ENCODE measurements around the gene AKAP8. TPM values are rescaled to one million over a fixed set of nuclear protein-coding genes. Genes with fewer than 3 reads are reported as not detected.
"Not testable (repeated sequence)": the region's sequence is repeated elsewhere in the genome, so short reads cannot be mapped to it uniquely, and the experiment has no call there.

AKAP8 gene
- total and polyA plus RNA-seq, 12 donors: 13.0 to 45.8 (median 29.3) TPM

DNA sequence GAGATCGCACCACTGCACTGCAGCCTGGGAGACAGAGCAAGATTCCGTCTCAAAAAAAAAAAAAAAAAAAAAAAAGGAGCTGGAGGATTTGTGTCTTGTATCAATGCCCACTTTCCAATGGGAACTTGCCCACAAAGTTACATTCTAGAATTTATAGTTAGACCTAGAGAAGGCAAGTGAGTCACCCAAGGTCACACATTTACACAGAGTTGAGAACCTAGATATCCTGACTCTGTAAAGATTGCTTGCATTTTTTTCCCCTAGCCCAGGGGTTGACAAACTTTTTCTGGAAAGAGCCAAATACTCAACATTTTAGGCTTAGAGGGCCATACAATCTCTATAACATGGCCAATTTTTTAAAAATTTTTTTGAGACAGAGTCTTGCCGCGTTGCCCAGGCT, 39.5 kb downstream of the AKAP8 start:
- TF ChIP-seq POLR2A (IDR thresholded peaks at IDR 0.05): no peak
- TF ChIP-seq, protein P1, sequence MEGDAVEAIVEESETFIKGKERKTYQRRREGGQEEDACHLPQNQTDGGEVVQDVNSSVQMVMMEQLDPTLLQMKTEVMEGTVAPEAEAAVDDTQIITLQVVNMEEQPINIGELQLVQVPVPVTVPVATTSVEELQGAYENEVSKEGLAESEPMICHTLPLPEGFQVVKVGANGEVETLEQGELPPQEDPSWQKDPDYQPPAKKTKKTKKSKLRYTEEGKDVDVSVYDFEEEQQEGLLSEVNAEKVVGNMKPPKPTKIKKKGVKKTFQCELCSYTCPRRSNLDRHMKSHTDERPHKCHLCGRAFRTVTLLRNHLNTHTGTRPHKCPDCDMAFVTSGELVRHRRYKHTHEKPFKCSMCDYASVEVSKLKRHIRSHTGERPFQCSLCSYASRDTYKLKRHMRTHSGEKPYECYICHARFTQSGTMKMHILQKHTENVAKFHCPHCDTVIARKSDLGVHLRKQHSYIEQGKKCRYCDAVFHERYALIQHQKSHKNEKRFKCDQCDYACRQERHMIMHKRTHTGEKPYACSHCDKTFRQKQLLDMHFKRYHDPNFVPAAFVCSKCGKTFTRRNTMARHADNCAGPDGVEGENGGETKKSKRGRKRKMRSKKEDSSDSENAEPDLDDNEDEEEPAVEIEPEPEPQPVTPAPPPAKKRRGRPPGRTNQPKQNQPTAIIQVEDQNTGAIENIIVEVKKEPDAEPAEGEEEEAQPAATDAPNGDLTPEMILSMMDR (IDR thresholded peaks at IDR 0.05): no peak
- H3K9me3 ChIP-seq (replicated peaks in 1 of 3): no peaks in the 10 kb centered on the region

DNA sequence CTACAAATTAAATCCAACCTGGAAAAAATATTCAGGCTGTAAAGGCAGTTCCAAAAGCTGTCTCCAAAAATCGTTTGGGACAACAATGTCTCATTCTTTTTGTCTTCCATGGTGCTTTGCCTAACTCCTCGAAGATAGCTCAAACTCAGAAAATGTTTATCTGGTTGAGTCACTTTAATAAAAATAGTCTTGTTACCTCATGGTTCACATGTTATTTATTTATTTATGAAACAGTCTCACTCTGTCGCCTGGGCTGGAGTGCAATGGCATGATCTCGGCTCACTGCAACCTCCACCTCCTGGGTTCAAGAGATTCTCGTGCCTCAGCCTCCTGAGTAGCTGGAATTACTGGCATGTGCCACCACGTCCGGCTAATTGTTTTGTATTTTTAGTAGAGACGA, 42.4 kb downstream of the AKAP8 start:
- Histone ChIP-seq H3K4me3 (no peak overlapping the region), H3K27me3 (no peaks in the 10 kb centered on the region), H3K27ac (peak overlapping the region in 4 of 5 donors; percentile 24 to 63 (median 44)), H3K9me3 (replicated peaks in 1 of 3) (no peaks in the 10 kb centered on the region), H3K4me1 (replicated peaks in 1 of 2) (peaks cover 22% of the 10 kb centered on the region in 2 donors), H3K36me3 (replicated peaks in 1 of 2) (no peaks in the 10 kb centered on the region)
- WGBS, 4 donors: 58 to 67% (median 62%) methylated on average over 8 of the region's 8 CpGs
- TF ChIP-seq, protein P1 (IDR thresholded peaks at IDR 0.05): no peak
- peak in 1 of 2 donors; percentile 32 for TF ChIP-seq POLR2A (IDR thresholded peaks at IDR 0.05)
- intact Hi-C loops (cut with DNase I): no loop called here
- DNase-seq: peak in 1 of 7 donors; percentile 42

More for the DNA sequence above, 39.5 kb downstream of the AKAP8 start:
- intact Hi-C loops (cut with DNase I): no loop called here
- Histone ChIP-seq H3K4me3 (no peak overlapping the region), H3K27ac (peak overlapping the region in 3 of 5 donors; percentile 10 to 70 (median 28)), H3K36me3 (replicated peaks in 1 of 2) (peaks cover 0 to 6% of the 10 kb centered on the region in 2 donors), H3K4me1 (replicated peaks in 1 of 2) (peaks cover 14% of the 10 kb centered on the region in 2 donors), H3K27me3 (no peaks in the 10 kb centered on the region)
- peak in 5 of 7 donors; percentile 31 to 70 (median 51) for DNase-seq
- WGBS, 4 donors: 59 to 71% (median 66%) methylated on average over 4 of the region's 4 CpGs

DNA sequence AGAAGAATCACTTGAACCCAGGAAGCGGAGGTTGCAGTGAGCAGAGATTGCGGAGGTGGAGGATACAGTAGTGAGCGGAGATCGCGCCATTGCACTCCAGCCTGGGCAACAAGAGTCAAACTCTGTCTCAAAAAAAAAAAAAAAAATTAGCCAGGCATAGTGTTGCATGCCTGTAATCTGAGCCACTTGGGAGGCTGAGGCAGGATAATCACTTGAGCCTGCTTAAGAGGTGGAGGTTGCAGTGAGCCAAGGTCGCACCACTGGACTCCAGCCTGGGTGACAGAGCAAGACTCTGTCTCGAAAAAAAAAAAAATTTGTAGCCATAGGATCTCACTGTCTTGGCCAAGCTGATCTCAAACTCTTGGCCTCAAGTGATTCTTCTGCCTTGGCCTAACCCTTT, 43.6 kb downstream of the AKAP8 start:
- peak overlapping the region in 1 of 5 donors; percentile 63 for H3K27ac ChIP-seq
- H3K4me1 ChIP-seq (replicated peaks in 1 of 2): peaks cover 22% of the 10 kb centered on the region in 2 donors
- 59 to 68% (median 66%) methylated on average over 7 of the region's 7 CpGs for WGBS, 4 donors
- H3K9me3 ChIP-seq (replicated peaks in 1 of 3); H3K4me3 ChIP-seq; intact Hi-C loops (cut with DNase I); H3K27me3 ChIP-seq; H3K36me3 ChIP-seq (replicated peaks in 1 of 2): not testable (repeated sequence)
- peak in 6 of 7 donors; percentile 62 to 76 (median 72) for DNase-seq

DNA sequence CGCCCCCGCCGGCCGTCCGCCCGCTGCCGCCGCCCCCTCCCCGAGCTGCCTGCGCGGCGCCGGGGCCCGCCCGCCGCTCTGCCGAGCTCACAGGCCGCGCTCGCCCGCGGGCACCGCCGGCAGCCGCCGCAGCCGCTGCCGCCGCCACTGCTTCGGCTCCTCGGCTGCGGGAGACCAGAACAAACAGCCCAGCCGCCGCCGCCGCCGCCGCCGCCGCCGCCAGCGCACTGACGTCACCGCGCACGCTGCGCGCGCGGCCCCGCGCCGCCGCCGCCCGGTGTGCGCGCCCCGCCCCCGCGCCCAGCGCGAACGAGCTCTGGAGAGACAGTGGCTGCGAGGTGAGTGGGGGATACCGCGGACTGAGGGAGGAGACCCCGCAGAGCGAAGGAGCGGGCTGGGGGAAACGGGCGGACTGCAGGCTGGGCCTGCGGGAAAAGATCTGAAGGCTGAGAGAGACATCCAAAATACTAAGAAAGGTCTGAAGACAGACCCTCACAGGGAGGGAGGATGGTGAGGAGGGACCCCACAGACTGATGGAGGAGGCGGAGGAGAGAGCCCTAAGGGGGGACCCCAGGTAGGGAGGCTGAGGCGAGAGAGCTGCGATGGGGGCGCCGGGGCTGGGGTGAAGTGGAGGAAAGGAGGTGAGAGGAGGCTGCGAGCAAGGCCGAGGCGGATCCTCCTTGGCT, 47.1 kb downstream of the AKAP8 start, which contains the start of gene BRD4:
TSS of gene BRD4 (minus strand) at position 229 of the 686 bp plus-strand sequence. CDS start 59,440 bp downstream, outside the sequence.
- DNase-seq: peak; percentile 59 to 79 (median 69)
- intact Hi-C loops (cut with DNase I): loop anchor here in 1 of 2 donors (5.0 kb wide), 1 partner anchor 70 kb away; no protein-coding TSS in a partner anchor
- peak within 1 kb of the TSS; percentile 82 to 100 (median 93) for H3K27ac ChIP-seq
- WGBS, 4 donors: 0 to 6% (median 4%) methylated on average over 25 to 80 of the region's 81 CpGs
- peak within 1 kb of the TSS; percentile 70 to 99 (median 84) for H3K4me3 ChIP-seq
- TF ChIP-seq, protein P1 (IDR thresholded peaks at IDR 0.05): no peak
- TF ChIP-seq POLR2A (IDR thresholded peaks at IDR 0.05): peak; percentile 47 to 68
- H3K9me3 ChIP-seq (replicated peaks in 1 of 3): no peaks in the 10 kb centered on the region
- H3K36me3 ChIP-seq (replicated peaks in 1 of 2): no peaks in the 10 kb centered on the region
- H3K4me1 ChIP-seq (replicated peaks in 1 of 2): peaks cover 46 to 54% of the 10 kb centered on the region in 2 donors
- H3K27me3 ChIP-seq: no peaks in the 10 kb centered on the region
